K562 (cell line): ENCODE results near the gene KPNA4. TPM values are rescaled to one million over a fixed set of nuclear protein-coding genes. Genes with fewer than 3 reads are reported as not detected.

Experiments
- ATF3 ChIP-seq, 2 experiments: fragments of 450-650 bp in 1 of 2; sonication (generic) in 1 of 2; formaldehyde crosslinking in 1 of 2; IDR thresholded peaks in 1 of 2; conservative IDR thresholded peaks in 1 of 2; 2 replicates each; pipeline versions ENCODE4 v1.6.1 to v1.8.1; 2016 to 2023; ENCODE audit warnings: mild to moderate bottlenecking in 2 of 2, moderate library complexity in 2 of 2, inconsistent platforms in 1 of 2, missing genetic modification reagents in 1 of 2
- CBFA2T2 ChIP-seq: fragments of 450-650 bp; conservative IDR thresholded peaks from 2 replicates; pipeline ENCODE4 v1.6.1; 2017; ENCODE audit warnings: mild to moderate bottlenecking
- CBFA2T3 ChIP-seq: fragments of 450-650 bp; IDR thresholded peaks from 2 replicates; pipeline ENCODE4 v1.6.1; 2017
- CBX3 ChIP-seq, 2 experiments: IDR thresholded peaks; 1 replicate in 1 of 2; 2 replicates in 1 of 2; pipeline ENCODE4 v1.6.1; 2012; ENCODE audit warnings: inconsistent platforms in 2 of 2, low read length in 2 of 2, borderline replicate concordance in 1 of 2, control low read depth in 1 of 2
- CREB3 ChIP-seq: fragments of 450-650 bp; conservative IDR thresholded peaks from 2 replicates; pipeline ENCODE4 v1.6.1; 2016; ENCODE audit warnings: missing genetic modification characterization, low read depth, mild to moderate bottlenecking, missing compliant biosample characterization, moderate library complexity
- CREB3L1 ChIP-seq: fragments of 450-650 bp; IDR thresholded peaks from 2 replicates; pipeline ENCODE4 v1.6.1; 2014; ENCODE audit warnings: low read depth, mild to moderate bottlenecking, moderate library complexity, borderline replicate concordance
- CTBP1 ChIP-seq: fragments of 450-650 bp; IDR thresholded peaks from 2 replicates; pipeline ENCODE4 v1.6.1; 2016; ENCODE audit warnings: borderline replicate concordance
- DNMT1 ChIP-seq: fragments of 450-650 bp; IDR thresholded peaks from 2 replicates; pipeline ENCODE4 v1.6.1; 2016; ENCODE audit warnings: antibody characterized with exemption, mild to moderate bottlenecking
- HMG20B ChIP-seq: fragments of 250-450 bp; sonication (Bioruptor Pico); IDR thresholded peaks from 2 replicates; pipeline ENCODE4 v1.5.0; 2021; ENCODE audit warnings: mild to moderate bottlenecking
- IFI16 ChIP-seq: fragments of 250-450 bp; sonication (Bioruptor Pico); IDR thresholded peaks from 2 replicates; pipeline ENCODE4 v2.1.2; 2022; ENCODE audit warnings: mild to moderate bottlenecking, inconsistent platforms
- MAFK ChIP-seq: IDR thresholded peaks from 2 replicates; pipeline ENCODE4 v1.6.1; 2011; ENCODE audit warnings: low read length, improper control_type of control experiment
- NONO ChIP-seq, 2 experiments: fragments of 200-400 bp in 1 of 2; fragments of 450-650 bp in 1 of 2; formaldehyde crosslinking in 1 of 2; IDR thresholded peaks; 2 replicates each; pipeline ENCODE4 v1.6.1; 2017; ENCODE audit warnings: low read depth in 2 of 2, mild to moderate bottlenecking in 2 of 2, moderate library complexity in 2 of 2, low read length in 1 of 2
- NR3C1 ChIP-seq: sonication (generic); formaldehyde crosslinking; IDR thresholded peaks from 2 replicates; pipeline ENCODE4 v1.8.1; 2022; ENCODE audit warnings: missing genetic modification reagents
- POLR2AphosphoS2 ChIP-seq: IDR thresholded peaks from 2 replicates; pipeline ENCODE4 v1.6.1; 2012; ENCODE audit warnings: low read length, improper control_type of control experiment
- POU5F1 ChIP-seq: fragments of 150-350 bp; IDR thresholded peaks from 2 replicates; pipeline ENCODE4 v1.6.1; 2014; ENCODE audit warnings: borderline replicate concordance, low read length, low read depth, mild to moderate bottlenecking; ENCODE audit not compliant: partially characterized antibody
- RBM34 ChIP-seq: fragments of 200-400 bp; formaldehyde crosslinking; IDR thresholded peaks from 2 replicates; pipeline ENCODE4 v1.6.1; 2018; ENCODE audit warnings: low read length, borderline replicate concordance; ENCODE audit not compliant: insufficient read depth
- RUNX1 ChIP-seq: sonication (generic); IDR thresholded peaks from 2 replicates; pipeline ENCODE4 v1.6.1; 2016; ENCODE audit warnings: antibody characterized with exemption, low read depth
- SLC30A9 ChIP-seq: fragments of 250-450 bp; sonication (Bioruptor Pico); IDR thresholded peaks from 2 replicates; pipeline ENCODE4 v1.8.0; 2022; ENCODE audit warnings: mild to moderate bottlenecking, moderate library complexity
- SMAD3 ChIP-seq: fragments of 450-650 bp; formaldehyde crosslinking; conservative IDR thresholded peaks from 2 replicates; pipeline ENCODE4 v1.4.0; 2020; ENCODE audit warnings: mild to moderate bottlenecking
- SRSF1 ChIP-seq: fragments of 200-400 bp; formaldehyde crosslinking; IDR thresholded peaks from 2 replicates; pipeline ENCODE4 v1.6.1; 2017; ENCODE audit warnings: mild to moderate bottlenecking, low read depth, low read length, moderate library complexity
- ZKSCAN3 ChIP-seq: fragments of 250-450 bp; sonication (Bioruptor Pico); IDR thresholded peaks from 2 replicates; pipeline ENCODE4 v1.4.0; 2020
- ZNF3 ChIP-seq: fragments of 250-450 bp; sonication (Bioruptor Pico); IDR thresholded peaks from 2 replicates; pipeline ENCODE4 v1.5.0; 2021; ENCODE audit warnings: mild to moderate bottlenecking, moderate library complexity
- ZNF347 ChIP-seq: fragments of 450-650 bp; formaldehyde crosslinking; IDR thresholded peaks from 2 replicates; pipeline ENCODE4 v1.4.0; 2020; ENCODE audit warnings: low read depth, mild to moderate bottlenecking, moderate library complexity
- ZNF76 ChIP-seq: fragments of 250-450 bp; sonication (Bioruptor Pico); IDR thresholded peaks from 2 replicates; pipeline ENCODE4 v1.4.0; 2020; ENCODE audit warnings: mild to moderate bottlenecking, moderate library complexity, borderline replicate concordance
- polyA plus RNA-seq, 8 experiments: library from polyadenylated mRNA; depleted of rRNA in 4 of 8; stranded (reverse) in 5 of 8; unstranded in 3 of 8; fragments of >200 nt; fragmentation: Nextera tagmentation in 2 of 8; fragmentation: Illumina TruSeq in 1 of 8; extraction: Ambion mirVana in 2 of 8; extraction: Trizol in 1 of 8; gene quantifications; 2 replicates each; pipeline versions ENCODE4 v1.2.1 to v1.2.3, GENCODE V29; 2011 to 2014; ENCODE audit warnings: inconsistent platforms in 1 of 8, missing spikeins in 1 of 8
- total RNA-seq, 7 experiments: library from RNA; depleted of rRNA in 6 of 7; stranded (reverse); fragments of >200 nt in 6 of 7; fragmentation: Illumina TruSeq in 2 of 7; extraction: Trizol in 2 of 7; gene quantifications; 2 replicates each; pipeline versions ENCODE4 v1.2.1 to v1.2.3, GENCODE V29; 2011 to 2021; ENCODE audit warnings: low replicate concordance in 1 of 7

Gene KPNA4
- total and polyA plus RNA-seq, 9 of the 15 experiments (the other 6 are each of a cell fraction or from before 2014, with no cell fraction given), result 13.9 to 66.6 (median 34.5) TPM

GRCh38 chr3:160449636-160450598 lies 115.5 kb downstream of the KPNA4 start, which contains the start of gene TRIM59 (continued):
- TF ChIP-seq SLC30A9 (CRISPR knock-in tag) (no peak), NR3C1 (peak; percentile 96), CBFA2T3 (no peak), SMAD3 (CRISPR knock-in tag) (0 out of 2 replicates have a peak, but pooled peaks have one; percentile 41), DNMT1 (no peak), NONO (IDR thresholded peaks at IDR 0.05; ENCODE audit: low read depth in 2 of 2, low read length in 1 of 2) (peak; percentile 3 to 5; a peak in 1 of 4 replicates), IFI16 (CRISPR knock-in tag) (no peak), ZKSCAN3 (CRISPR knock-in tag) (no peak), POLR2AphosphoS2 (no peak), RUNX1 (no peak), CBX3 (IDR thresholded peaks at IDR 0.05; ENCODE audit: borderline replicate concordance in 1 of 2, low read length in 2 of 2) (peak in 1 of 2 experiments; percentile 91; a peak in 1 of 3 replicates), CREB3L1 (peak; percentile 74; the same call in 1 of the 2 replicates), POU5F1 (peak; percentile 54), ZNF3 (CRISPR knock-in tag) (no peak), CREB3 (tag) (peak; percentile 71; the same call in 1 of the 2 replicates), ZNF76 (peak; percentile 50; the same call in 1 of the 2 replicates), HMG20B (CRISPR knock-in tag) (no peak), MAFK (no peak; the same call in 1 of the 2 replicates), ATF3 (IDR thresholded peaks at IDR 0.05) (0 out of 2 replicates have a peak, but pooled peaks have one; percentile 9), ATF3 (CRISPR knock-in tag; conservative IDR thresholded peaks at IDR 0.05) (peak; percentile 99), ZNF347 (no peak), SRSF1 (no peak), RBM34 (no peak), CTBP1 (peak; percentile 82), CBFA2T2 (no peak; the same call in 1 of the 2 replicates)
